ENCODE measurements around the gene CNTNAP5.

- no peak for TF ChIP-seq POLR2A (IDR thresholded peaks at IDR 0.05)
- TF ChIP-seq, protein P1, sequence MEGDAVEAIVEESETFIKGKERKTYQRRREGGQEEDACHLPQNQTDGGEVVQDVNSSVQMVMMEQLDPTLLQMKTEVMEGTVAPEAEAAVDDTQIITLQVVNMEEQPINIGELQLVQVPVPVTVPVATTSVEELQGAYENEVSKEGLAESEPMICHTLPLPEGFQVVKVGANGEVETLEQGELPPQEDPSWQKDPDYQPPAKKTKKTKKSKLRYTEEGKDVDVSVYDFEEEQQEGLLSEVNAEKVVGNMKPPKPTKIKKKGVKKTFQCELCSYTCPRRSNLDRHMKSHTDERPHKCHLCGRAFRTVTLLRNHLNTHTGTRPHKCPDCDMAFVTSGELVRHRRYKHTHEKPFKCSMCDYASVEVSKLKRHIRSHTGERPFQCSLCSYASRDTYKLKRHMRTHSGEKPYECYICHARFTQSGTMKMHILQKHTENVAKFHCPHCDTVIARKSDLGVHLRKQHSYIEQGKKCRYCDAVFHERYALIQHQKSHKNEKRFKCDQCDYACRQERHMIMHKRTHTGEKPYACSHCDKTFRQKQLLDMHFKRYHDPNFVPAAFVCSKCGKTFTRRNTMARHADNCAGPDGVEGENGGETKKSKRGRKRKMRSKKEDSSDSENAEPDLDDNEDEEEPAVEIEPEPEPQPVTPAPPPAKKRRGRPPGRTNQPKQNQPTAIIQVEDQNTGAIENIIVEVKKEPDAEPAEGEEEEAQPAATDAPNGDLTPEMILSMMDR (IDR thresholded peaks at IDR 0.05), result no peak
These were observed 658.7 kb downstream of the CNTNAP5 start for GRCh38 chr2:124683536-124684428.
